Measurements from ENCODE around the gene EIF4A3.

The EIF4A3 gene

DNA sequence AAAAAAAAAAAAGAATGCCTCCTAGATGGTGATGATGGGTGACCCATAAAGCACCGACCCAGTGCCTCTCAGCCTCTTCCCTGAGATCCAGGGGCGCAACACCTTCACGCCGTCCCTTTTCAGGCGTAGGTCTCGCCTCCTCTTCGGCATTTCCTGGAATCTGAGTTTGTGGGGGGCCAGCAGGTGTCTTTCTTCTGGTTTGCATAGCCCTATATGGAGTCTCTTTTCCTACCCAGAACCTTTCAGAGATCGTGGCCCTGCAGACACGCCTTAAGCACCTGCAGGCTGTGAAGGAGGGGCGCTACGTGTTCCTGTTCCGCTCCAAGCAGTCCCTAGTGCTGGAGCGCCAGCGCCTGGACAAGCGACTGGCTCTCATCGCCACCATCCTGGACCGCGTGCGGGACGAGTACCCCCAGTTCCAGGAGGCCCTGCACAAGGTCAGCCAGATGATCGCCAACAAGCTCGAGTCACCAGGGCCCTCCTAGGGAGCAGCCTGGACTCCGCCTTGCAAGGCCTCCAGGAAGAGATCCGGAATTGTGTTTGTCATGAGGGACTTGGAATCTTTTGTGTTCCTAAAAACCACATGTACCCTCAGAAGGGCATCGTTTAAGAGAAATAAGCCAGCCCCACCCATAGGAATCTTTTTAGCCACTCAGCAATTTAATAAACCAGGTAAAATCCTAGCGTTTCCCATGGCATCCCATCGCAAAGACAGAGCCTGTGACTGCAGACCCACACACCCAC, 47.5 kb downstream of the EIF4A3 start:
- TF ChIP-seq, protein P1, sequence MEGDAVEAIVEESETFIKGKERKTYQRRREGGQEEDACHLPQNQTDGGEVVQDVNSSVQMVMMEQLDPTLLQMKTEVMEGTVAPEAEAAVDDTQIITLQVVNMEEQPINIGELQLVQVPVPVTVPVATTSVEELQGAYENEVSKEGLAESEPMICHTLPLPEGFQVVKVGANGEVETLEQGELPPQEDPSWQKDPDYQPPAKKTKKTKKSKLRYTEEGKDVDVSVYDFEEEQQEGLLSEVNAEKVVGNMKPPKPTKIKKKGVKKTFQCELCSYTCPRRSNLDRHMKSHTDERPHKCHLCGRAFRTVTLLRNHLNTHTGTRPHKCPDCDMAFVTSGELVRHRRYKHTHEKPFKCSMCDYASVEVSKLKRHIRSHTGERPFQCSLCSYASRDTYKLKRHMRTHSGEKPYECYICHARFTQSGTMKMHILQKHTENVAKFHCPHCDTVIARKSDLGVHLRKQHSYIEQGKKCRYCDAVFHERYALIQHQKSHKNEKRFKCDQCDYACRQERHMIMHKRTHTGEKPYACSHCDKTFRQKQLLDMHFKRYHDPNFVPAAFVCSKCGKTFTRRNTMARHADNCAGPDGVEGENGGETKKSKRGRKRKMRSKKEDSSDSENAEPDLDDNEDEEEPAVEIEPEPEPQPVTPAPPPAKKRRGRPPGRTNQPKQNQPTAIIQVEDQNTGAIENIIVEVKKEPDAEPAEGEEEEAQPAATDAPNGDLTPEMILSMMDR (IDR thresholded peaks at IDR 0.05): no peak

DNA sequence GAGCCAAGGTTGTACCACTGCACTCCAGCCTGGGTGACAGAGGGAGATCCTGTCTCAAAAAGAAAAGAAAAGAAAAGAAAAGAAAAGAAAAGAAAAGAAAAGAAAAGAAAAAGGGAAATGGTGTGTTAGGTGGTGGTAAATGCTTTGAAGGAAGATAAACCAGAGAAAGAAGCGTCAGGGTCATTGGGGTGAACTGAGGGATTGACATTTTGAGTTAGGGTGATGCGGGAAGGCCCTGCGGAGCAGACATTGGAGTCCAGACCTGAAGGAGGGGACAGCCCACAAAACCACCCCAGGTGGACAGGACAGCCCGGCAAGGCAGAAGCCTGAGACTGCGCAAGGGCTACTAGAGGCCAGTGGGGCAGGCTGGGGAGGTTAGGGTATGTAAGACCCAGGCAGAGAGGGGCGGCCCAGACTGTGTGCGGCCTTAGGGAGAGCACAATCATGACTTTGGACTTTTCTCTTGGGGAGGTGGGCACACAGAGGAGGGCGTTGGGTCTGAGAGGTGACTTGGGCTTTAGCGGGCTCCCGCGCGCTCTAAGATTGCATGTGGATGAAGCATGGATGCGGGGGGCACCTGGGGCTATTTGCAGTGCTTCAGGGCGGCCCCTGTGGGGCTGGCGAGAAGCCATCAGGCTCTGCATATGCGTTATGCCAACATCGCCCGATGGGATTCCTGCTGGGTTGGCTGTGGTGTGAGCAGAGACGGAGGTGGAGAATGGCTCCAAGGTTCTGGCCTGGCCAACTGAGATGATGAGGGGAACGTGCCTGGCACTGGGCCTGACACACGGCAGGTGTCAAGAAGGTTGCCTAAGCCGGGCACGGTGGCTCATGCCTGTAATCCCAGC, 48.9 kb downstream of the EIF4A3 start:
- TF ChIP-seq, protein P1 (IDR thresholded peaks at IDR 0.05): no peak

DNA sequence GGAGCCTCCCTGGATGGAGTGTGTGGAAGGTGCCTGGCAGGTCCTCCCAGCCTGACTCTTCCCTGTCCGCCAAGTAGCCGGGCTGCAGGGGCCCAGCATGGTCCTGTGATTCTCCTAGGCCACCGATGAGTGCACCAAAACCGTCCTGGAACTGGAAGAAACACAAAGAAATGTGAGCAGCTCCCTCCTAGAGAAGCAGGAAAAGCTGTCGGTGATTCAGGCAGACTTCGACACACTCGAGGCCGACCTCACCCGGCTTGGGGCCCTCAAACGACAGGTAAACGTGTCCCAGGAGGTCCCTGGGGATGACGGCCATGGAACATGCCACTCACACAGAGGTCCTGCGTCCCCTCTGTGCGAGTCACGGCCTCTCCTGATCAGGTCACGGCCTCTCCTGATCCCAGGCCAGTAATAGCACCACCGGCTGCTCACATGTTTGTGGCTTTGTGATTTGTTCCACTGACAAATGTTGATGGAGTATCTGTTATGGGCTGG, 49.8 kb downstream of the EIF4A3 start:
- TF ChIP-seq, protein P1 (IDR thresholded peaks at IDR 0.05): no peak

DNA sequence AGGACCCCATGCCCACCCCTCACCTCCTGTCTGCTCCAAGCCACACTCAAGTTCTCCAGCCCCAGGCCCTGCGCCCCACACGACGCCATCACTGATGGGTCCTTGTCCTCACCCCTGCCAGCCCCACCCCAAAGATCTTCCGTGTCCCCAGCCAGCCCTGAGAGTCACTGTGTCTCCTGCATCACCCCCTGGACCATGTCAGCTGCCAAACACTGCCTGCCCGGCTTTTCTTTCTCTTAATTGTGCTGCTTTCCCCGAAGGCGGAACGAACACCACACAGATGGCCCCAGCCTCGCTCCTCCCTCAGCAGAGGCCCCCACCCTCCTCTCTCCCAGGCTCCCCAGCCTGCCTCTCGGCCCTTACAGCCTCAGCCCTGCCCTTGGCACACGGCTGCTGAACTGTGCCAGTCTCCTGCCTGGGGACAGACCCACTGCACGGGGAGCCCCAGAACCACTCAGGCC, 50.3 kb downstream of the EIF4A3 start:
- TF ChIP-seq, protein P1 (IDR thresholded peaks at IDR 0.05): no peak

DNA sequence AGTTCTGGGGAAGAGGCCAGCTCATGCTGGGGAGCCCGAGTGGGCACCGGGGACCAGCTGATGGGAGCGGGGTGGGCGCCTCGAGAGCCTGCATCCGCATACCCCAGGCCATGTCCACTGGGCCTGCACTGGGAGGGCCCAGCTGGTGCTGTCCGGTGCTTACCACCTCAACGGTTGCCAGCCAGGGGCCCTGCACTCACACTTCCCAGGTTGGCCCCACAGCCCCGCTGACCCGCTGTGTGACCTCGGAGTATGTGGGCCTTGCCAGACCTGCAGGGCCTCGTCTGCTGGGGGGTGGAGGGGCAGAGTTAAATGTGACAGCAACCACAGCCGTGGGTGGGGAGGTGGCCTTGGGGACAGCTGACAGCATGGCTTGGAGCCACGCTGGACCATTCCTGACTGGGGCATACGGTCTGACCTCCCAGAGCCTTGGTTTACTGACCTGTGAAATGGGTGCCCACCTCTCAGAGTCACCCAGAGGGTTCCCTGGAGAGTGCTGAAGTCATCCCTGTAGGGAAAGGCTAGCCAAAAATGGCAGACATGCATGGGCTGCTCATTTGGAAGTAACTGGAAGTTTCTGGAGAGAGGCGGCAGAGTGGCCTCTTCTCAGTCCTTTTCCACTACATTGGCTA, 51.0 kb downstream of the EIF4A3 start:
- TF ChIP-seq, protein P1 (IDR thresholded peaks at IDR 0.05): no peak

DNA sequence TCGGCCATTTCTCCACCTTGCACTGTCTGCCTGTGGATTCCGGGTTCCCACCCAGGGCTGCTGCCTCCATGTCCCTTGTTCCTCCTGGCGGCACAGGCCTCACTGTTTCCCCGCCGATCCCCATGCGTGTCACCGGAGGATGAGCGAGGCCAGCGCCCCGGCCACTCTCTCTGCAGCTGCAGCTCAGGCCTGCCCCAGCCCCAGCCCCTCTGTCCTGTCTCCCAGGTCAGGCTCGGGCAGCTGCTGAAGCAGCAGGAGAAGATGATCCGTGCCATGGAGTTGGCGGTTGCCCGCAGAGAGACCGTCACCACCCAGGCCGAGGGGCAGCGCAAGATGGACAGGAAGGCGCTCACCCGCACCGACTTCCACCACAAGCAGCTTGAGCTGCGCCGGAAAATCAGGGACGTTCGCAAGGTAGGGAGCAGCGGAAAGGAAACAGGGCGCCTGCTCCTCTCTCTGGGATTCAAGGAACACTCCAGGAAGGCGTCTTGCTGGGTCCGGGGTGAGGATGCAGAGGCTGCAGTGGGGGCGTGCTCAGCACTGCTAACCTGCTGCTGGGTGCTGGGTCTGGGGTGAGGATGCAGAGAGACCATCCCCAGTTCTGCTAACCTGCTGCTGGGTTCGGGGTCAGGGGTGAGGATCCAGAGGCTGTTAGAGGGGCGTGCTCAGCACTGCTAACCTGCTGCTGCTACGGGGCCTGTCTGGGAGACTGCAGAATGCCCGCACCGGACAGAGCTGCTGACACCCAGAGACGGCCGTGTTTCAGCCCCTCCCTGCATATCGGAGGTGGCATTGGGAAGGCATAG, 51.7 kb downstream of the EIF4A3 start:
- TF ChIP-seq, protein P1 (IDR thresholded peaks at IDR 0.05): no peak

DNA sequence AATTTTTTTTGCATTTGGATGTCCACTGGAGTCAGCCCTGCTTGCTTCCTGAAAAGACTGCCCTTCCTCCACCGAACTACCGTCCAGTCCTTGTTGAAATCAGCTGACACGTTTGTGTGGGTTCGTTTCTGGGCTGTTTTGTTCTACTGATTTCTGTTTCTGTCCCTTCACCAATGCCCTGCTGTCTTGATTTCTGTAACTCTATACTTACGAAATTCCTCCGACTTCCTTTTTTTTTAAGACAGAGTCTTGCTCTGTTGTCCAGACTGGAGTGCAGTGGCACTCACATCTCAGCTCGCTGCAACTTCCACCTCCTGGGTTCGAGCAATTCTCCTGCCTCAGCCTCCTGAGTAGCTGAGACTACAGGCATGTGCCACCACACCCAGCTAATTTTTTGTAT, 54.0 kb downstream of the EIF4A3 start:
- TF ChIP-seq, protein P1 (IDR thresholded peaks at IDR 0.05): no peak

Measured in LNCAP (cell line).